Amniotic stem cell (primary cell): ENCODE measurements around the gene XCR1.
A peak's percentile ranks its signal among the peaks of the same experiment; 100 is the strongest.
"Not testable (repeated sequence)": the region's sequence is repeated elsewhere in the genome, so short reads cannot be mapped to it uniquely, and the experiment has no call there.

Source experiments
- DNase-seq: peaks from one replicate; lab custom pipeline; 2025; lab: John Stamatoyannopoulos, UW

The XCR1 gene

DNA sequence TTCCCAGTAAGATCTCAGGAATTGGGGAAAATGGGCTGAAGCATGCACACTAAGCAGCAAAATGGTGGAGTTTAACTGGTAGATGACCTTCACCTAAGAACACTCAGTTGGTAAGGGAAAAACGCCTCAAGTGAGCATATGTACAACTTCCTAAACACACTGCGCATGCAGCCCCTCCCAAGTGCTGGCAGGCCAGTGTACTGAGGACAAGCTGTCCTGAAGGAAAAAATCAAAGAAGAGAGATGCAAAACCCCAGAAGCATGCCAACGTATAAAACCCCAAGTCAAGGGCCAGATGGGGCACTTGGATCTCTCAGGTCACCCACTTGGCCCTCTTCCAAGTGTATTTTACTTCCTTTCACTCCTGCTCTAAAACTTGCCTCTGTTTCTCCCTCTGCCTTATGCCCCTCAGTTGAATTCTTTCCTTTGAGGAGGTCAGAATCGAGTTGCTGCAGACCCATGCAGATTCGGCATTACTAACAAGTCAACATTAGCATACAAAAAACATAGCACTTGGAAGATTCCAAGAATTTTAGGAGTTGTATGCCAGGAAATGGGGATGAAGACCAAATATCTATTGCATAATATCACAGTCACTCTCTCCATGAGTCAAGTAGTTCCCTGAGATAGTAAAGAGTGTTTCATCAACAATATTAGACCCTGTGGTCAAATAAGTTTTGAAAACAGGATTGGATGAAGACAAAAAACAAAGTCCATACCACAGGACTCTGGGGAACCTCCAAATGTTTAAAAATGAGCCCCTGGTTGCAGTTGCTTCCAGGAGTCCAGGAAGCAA is 20.8 kb downstream of the XCR1 start:
- DNase-seq, result peak; percentile 39

- not testable (repeated sequence) for DNase-seq
These were observed 23.6 kb downstream of the XCR1 start for GRCh38 chr3:46003706-46004105.

DNA sequence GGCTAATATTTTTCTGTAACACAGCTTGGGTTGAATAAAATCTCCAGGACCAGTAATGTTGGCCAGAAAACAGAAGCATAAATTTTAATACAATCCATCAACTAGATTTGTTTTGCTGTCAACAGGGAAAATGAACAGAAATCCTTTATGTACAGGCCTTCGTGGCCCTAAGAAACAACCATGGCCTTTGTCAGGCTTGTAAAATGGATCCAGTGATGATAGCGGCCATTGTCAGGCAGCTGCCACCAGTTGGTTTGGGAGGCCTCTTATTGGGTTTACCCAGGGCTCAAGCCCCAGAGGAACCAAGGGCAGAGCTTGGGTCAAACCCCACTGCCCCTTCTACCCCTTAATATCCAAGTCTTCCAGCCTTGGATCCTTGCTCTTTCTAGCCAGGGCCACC is 26.1 kb downstream of the XCR1 start:
- DNase-seq, result no peak

DNA sequence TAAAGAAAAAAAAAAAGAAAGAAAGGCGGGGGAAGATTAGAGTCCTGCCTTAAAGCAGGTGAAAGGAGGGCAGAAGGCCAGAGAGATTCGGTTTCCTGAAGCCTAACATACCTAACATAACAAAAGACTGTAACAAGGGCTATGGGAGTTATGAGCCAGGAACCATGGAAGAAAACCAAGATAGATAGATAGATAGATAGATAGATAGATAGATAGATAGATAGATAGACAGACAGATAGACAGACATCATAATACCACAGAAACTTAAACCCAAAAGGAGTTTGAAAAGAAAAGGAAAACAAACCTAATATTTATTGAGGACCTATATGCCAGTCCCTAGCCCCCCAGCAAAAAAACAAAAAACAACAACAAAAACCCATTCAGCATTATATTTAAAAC is 29.3 kb downstream of the XCR1 start:
- no peak for DNase-seq

DNA sequence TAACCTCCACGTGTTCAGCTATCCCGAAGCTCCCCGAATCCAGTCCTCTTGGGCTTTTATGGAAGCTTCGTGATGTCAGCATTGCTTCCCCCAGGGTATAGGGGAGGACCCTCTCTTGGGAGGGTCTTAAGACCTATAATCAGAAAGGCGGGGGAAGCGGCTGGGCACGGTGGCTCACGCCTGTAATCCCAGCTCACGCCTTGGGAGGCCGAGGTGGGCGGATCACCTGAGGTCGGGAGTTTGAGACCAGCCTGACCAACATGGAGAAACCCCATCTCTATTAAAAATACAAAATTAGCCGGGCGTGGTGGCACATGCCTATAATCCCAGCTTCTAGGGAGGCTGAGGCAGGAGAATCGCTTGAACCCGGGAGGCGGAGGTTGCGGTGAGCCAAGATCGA is 29.8 kb downstream of the XCR1 start:
- DNase-seq, result not testable (repeated sequence)

GRCh38 chr3:45995236-45996192 is 31.8 kb downstream of the XCR1 start, which contains the start of gene FYCO1:
FYCO1 (minus strand) TSS chr3:45995824; CDS start chr3:45984910, 10,914 bp downstream.
- DNase-seq, result peak; percentile 84

DNA sequence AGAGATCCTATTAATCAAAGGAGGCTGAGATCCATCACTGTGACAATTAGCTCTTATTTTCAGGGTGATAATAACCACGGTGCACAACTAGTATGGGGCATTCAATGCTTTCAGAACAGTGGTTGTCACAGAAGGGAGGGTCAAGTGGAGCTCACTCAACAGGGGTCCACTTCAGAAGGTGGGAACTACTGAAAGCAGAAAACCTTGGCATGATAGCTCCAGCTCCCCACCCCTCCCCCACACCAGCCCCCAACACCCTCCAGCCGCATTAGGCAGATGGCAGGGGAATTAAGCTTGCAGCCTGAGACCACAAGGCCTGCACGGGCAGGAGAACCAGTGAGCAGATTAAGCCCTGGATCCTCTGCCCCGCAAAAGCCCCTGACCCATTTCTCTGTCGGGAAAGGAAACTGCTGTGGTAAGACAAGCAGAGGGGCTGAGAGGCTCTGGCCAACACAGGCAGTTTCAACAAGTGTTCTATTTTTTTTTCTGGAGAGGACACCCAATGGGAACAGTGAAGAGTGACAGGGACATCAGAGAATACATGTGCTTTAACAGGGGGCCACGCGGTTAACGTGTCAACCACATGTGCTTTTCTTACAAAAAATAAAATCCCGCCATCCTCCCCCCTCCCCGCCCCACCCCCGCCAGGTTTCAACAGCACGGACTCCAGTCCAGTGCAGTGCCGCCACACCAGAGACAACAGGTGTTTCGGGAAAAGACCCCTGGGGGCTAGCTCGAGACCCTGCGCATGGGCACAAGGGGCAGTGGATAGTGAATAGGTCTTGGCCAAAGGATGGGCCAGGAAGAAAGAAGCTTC is 32.7 kb downstream of the XCR1 start:
- no peak for DNase-seq

DNA sequence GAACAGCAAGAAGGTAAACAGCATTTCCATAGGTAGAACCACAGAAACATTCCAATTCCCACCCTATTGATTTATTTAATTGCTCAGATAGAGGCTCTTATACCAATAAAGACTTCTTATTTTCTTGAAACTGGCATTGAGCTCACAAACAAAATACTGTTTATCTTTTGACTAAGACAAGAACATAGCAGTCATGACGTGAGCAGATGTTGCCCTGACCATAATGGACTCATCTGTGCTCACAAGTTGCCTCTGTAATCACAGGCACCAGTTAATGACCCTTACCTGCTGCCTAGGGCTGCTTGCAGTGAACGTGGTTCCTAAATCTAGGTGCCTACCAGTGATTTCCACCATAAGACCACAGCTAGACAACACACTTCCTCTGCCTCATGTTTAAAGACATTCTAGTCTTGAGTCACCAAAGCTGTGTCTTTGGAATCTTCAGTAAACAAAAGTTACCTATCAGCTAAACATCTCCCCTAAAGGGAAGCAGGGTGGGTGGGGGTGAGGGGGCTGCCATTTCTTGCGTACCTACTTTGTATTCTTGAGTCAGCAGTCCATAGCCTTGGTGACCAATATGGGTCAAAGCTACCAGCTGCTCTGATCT is 33.8 kb downstream of the XCR1 start:
- DNase-seq, result no peak

DNA sequence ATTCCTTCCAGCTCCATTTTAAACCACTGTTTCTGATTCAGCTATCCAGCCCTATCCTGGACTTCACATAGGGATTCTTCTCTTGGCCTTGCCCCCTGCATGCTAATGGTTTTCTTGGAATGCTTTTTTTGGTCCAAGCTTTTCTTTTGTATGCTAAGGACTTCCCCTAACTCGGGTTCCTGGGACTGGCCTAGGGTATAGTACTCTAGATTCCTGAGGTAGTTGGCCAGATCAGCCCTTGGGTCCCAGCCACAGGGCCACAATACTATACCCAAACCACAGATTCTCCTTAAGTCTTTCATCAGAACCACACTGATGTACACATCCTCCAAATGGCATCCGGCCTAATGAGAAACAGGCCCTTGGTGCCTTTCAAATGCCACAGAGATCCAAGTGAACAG is 34.5 kb downstream of the XCR1 start:
- DNase-seq, result peak; percentile 6

DNA sequence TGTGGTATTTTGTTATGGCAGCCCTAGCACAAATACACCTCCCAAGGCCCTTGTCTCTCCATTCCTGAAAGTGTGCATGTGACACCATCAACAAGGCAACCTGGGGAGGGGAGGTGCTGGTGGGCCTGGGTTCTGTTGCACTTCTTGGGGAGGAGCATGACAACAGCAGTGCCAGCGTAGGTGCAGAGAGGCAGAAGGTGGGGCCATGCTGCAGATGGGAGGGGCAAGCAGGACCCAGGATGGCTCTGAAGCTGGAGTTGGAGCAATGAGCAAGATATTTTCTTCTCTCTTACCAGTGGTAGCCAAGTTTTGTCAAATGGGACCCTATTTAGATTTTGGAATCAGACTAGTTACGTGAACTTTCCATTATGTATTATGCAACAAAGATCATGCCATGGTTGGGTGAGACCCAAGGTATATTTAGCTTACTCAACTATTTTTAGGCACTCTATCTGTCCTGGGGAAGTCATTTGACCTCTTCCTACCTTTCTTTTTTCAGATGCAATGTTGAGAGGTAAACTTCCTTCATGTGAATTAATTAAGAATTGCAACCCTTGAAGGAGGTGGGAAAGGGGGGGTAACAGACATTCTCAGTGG is 35.1 kb downstream of the XCR1 start:
- no peak for DNase-seq

- DNase-seq, result no peak
These were observed 35.9 kb downstream of the XCR1 start for GRCh38 chr3:45991341-45991740.

- DNase-seq, result no peak
These were observed 37.1 kb downstream of the XCR1 start for GRCh38 chr3:45990181-45990580.

DNA sequence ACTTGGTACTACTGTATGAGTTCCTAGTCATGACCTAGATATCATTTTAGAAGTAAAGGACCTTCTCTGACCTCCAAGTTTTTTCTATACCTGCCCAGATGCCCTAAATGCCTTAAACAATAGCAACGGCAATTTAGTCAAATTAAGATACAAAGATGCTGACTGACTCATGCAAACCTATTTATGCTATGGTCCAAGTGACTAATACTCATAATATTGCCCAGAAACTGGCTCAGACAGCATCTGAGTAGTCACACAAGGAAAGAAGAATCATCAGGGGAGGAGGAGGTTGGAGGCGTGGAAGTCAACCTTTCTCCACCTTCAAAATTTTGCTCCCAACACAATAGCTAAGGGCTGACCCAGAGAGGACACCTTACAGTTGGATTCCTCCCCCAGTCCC is 38.5 kb downstream of the XCR1 start:
- DNase-seq, result peak; percentile 76

DNA sequence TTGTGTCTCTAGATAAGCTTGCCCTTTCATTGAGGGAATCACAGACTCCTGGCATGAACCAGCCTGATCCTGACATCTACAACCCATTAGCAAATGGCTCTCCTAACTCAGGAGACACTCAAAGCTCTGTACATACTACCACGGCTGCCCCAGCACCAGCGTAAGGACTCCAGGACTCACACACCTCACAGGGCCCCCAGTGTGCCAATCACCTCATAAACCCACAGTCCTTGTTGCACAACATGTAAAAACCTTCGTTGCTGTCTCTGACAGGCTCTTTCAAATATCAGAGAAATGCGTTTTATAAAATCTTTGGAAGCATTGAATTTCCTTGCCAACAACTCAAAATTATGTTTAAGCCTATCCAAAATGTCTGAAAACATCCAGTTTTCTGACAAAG is 38.9 kb downstream of the XCR1 start:
- no peak for DNase-seq

- DNase-seq, result no peak
These were observed 39.7 kb downstream of the XCR1 start for GRCh38 chr3:45987368-45988291.

DNA sequence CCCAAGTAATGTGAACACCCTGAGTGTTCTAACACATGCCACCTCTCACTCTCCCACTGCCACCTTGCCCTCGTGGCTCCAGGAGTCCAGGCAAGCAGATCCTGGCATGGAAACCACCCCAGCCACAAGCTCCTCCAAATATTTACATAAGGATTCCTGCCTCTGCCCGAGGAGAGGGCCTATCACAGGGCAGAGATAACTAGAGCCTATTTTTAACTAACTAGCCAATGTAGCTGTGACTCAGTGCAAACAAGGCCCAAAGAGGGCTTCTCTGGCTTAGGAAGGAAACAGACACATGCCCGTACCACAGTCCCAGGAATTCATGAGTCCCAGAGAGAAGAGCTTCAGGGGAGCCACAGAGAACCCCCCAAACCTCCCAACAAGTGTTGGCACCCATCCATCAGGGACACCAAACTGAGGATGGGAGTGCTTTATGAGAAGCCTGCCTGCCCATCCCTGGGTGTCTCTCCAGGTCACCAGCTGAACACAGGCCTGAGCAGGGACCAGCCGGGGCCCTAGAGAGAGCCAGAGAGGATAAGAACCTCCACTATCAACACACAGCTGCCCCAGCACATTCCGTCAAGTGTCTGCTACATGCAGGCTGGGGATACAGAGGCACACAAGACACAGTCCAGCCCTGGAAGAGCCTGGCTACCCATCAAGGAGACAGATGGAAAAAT is 40.8 kb downstream of the XCR1 start:
- peak; percentile 25 for DNase-seq

- no peak for DNase-seq
These were observed 41.6 kb downstream of the XCR1 start for GRCh38 chr3:45985532-45986302.
